Stimulated activated naive CD8-positive, alpha-beta T cell treated with anti-CD3 and anti-CD28 coated beads, Interleukin-15, Interleukin-2, amounts not matched to agents 100 U/mL and 50 U/mL, for 24 hours (primary cell): ENCODE results near the gene TUBGCP6.

Experiments
- ATAC-seq: fragments of 150-1000 bp; cut with Tn5 transposase; one replicate; pipeline ENCODE4 v1.10.0; 2021
- DNase-seq: peaks from one replicate; pipeline ENCODE4 v3.0.0; 2021

Gene TUBGCP6

DNA sequence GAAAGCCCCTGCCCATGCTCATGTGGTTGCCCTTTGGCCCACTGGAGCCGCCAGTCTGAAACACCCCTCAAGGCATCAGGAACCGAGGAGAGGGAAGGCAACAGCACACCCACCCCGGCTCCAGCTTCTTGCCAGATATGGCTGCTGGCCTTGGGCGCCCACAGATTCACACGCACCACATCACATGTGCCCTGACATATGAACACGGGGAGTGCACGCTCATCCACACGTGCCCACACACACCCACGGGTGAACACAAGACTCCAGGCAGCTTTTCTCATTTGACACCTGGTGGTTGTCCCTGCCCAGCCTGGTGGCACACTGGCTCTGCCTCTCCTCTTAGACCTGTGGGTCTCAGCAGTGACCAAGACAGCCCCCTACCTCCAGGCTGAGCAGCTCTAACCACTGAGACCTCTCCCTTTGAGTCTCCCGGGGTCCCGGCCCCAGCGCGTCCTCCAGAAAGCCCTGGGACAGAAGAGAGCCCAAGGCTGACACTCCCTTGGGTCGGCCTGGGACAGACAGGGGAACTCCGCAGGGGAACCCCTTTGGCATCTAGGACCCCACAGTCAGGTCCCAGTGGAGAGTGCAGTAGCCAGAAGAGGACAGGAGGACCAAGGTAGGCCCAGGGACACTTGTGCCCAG lies 19.4 kb upstream of the TUBGCP6 start:
- DNase-seq, result no peak
- no peak for ATAC-seq

DNA sequence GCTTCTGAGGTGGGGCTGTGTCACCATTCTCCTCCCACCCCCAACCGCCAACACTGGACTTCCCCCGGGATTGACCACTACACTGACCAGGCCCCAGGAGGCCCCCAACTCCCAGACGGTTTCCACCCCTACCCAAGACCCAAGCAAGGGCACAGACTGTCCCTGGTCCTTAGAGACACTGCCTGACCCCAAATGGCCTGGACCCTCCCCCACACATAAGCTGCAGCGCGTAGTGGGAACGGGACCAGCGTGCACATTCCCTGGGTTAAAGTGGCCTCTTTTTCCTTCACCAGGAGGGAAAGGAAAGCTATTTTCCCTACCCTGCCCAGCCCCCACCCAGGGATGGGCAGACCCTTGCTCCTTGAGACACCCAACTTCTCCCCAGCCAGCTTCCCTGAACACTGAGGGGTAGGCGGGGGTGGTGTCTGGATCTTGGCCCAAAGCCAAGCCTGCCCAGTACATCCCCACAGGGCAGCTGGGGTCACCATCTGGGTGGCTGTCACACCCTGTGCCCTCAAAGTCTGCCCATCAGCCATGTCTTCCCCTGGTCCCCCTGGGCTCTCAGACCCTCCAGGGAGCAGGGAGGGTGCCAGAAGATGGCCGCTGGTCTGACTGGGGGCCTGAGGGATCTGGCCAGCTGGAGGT lies 18.3 kb upstream of the TUBGCP6 start:
- DNase-seq (no peak), ATAC-seq (no peak)

DNA sequence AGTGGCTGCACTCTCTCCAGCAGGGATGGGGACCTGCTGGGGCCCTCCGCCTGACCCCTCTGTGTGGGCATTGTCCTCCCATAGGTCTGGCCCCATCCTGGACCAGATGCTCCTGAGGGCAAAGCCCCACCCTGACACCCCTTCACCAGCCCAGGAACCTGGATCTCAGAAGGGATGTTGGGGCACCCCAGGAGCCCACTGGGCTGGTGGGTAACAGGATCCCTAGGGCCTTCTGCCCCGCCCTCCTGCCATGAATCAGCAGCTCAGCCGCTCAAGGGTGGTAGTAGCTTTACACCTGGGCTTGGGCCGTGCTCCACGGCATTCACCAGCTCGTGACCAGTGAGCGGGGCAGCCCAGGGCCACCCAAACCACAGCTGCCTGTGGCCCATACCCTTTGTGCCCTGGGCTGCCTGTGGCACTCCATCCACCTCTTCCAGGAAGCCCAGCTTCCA lies 17.7 kb upstream of the TUBGCP6 start:
- DNase-seq, result no peak
- no peak for ATAC-seq

DNA sequence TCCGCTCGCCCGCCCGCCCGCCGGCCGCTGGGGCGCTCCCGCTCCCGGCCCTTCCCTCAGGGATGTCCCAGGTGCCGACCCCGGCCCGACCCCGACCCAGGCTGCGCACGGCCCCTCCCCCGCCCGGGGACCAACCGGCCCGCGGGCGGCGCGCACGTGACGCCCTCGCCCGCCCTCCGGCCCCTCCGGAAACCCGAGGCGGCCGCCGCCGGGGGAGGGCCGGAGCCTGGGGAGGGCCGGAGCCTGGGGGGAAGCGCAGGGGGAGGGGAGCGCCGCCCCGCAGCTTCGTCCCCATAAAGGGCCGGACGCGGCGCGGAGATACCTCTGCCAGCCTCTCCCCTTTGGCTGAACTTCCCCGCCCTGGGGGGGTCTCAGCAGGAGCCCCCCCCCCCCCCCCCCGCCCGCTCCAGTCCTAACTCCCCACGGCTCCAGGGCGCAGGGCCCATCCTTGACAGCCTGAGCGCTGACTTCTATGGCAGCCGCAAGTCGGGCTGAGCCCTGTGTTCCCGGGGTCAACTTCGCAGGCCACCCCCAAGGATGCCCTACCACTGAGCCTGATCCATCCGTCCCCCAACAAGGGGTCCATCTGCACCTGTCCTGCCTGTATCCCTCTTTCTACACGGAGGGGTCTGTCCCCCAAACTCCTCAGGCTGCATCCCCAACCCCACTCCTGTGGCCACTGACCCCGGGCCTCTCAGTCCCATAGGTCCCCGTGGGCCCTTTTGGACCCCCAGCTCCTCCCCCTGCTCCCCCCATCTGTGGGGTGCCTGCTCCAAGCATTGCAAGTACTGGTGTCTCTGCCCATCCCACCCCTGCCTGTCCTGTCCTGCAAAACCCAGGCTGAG lies 17.0 kb upstream of the TUBGCP6 start, which contains the start of gene MAPK12:
TSS of gene MAPK12 (minus strand) at position 69 of the 845 bp plus-strand sequence. CDS start 174 bp downstream, outside the sequence.
- DNase-seq, result no peak
- no peak for ATAC-seq

DNA sequence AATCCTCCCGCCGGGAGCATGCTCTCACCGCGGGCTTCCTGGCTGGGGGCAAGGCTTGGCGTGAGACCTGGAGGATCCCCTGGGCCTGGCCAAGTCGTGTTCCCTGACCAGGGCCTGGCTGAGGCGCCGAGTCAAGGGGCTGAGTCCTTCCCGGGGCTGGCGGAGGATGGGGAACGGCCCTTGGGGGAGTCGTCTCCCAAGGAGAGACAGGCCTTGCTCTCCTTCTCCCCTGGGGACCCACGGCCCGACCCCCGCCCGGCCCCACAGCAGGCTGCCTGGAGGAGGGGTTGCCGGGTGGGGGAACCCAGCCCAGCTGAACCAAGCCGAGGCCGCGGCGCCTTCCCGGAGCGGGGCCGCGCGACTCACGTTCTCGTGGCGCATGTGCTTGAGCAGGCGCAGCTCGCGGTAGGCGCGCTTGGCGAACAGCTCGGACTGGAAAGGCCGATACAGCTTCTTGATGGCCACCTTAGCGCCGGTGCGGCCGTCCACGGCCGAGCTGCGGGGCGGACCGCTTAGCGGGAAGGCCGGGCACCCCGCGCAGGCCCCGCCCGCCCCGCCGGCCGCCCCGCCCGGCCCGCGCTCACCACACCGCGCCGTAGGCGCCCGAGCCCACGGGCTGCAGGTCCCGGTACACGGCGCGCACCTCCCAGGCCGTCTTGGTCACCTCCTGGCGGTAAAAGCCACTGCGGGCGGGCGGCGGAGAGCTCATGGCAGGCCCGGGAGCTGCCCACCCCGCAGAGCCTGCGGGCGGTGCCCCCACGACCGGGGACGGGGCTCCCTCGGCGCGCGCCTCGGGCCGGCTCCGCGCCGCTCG lies 16.2 kb upstream of the TUBGCP6 start:
- peak; percentile 20 for ATAC-seq
- DNase-seq, result peak; percentile 60

DNA sequence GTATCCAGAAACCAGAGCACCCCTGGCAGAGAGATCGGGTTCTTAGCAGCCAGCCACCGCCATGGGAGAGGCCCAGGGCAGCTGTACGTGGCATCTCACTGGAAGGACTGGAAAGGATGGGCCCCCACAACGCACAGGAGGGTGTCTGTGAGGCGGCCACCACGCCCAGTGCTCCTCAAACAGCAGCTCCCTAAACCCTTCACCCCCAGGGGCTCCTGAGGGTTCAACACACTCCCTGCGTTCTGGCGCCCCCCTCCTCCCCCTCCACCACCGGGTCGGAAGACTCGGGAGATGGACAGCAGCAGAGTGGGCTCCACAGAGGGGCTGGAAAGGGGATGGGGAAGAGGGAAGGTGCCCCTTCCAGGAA lies 15.6 kb upstream of the TUBGCP6 start:
- ATAC-seq (no peak), DNase-seq (no peak)

DNA sequence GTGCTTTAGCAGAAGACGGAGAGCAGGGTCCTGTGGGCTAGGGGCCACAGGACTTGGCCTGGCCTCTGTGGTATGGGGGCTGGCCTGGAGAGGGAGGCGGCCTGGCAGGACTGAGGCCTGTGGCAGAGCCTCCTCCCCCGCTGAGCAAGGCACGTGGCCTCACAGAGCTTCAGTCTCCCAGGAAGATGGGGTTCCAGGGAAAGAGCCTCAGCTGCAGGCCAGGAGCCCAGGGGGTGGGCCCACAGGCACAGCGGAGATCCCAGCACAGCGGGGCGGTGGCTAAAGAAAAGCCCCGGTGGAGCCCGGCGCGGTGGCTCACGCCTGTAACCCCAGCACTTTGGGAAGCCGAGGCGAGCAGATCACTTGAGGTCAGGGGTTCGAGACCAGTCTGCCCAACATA lies 14.5 kb upstream of the TUBGCP6 start:
- no peak for DNase-seq
- no peak for ATAC-seq

DNA sequence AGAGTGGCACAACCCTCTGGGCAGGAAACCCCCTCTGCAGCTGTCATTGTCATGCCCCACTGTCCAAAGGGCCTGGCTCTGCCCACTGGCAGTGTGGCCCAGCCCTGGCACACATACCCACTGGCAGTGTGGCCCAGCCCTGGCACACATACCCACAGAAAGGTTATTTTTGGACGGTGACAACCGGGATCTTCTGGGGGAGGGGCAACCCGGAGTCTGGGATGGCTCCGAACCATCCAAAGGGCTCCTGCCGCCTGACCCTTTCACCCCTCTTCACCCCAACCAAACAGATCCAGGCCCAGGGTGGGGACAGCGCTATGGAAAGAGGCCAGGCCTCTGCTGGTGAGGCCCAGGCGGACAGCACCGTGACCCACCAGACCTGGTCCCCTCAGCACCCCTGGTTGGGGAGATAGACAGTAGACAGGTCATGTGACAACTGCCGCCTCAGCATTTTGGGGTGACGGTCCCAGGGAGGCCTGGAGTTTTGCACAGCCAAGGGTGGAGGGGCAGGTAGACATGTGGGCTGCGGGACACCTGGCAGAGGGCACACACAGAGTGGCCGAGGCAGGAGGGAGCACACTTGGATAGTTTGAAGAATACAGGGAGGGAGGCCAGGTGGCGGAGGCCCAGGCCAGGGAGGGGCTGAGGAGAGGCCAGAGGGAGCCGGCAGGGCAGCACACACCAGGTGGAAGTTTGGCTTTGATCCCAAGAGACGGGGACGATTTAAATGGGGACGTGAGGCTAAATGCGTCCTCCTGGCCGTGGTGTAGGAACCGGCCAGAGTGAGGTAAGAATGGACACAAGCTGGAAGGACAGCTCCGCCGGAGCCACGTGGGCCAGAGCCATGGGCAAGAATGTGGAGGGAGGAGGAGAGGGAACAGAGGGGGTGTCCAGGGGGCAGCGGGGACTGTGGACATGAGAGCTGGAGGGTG lies 13.8 kb upstream of the TUBGCP6 start:
- ATAC-seq (no peak), DNase-seq (no peak)

DNA sequence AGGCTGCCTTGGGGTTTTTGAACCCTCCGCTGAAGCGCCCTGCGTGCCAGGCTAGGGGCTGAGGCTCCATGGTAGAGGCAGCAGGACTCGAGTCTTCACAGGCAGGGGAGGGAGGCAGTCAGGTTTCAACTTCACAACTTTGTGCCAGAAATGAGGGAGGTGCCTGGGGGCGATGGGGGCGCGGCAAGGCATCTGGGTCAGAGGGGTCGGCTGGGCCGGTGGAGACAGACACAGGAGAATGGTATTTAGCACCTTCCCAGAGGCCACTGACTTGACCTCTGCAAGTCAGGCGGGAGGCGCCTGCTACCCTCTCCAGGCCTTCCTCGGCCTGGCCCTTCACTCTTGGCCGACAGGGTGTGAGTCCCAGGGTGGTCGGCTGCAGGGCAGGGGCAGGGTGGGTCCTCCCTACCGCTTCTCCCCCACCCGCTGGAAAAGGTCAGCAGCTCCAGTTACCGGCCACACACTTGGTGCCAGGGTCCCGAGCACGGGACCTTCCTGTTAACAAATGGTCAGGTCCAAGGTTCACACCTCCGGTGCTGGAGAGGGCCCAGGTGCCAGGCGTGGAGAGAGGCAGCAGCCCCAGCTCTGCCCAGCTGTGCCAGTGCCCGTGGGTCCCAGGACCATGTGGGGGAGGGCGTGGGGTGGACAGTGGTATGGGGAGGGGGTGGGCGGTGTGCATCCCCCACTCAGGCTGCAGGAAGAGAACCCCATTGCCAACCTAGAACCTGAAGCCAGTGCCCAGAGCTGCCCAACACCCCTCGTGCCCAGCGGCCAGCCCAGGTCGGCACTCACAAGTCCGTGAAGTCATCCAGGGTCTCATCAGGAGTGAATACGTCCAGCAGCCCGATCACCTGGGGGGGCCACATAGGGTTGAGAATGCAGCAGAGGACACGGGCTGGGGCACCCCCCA lies 12.9 kb upstream of the TUBGCP6 start:
- ATAC-seq (no peak), DNase-seq (no peak)

DNA sequence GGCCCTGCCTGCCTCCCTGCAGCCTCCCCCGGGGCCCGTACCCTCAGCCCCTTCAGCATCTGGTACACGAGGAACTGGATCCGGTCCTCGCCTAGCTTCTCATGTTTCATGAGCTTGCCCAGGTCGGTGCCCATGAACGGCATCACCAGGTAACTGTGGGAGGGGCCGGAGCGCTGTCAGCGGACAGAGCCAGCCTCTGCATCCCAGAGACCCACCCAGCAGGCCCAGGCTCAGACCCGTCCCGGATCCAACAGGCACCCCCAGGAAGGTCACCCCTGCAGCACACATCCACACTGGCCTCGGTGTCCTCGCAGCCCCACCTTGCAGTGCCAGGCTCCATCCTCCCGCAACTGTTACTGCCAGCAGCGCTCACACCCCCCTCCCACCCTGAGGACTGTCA lies 12.2 kb upstream of the TUBGCP6 start:
- ATAC-seq (no peak), DNase-seq (no peak)

DNA sequence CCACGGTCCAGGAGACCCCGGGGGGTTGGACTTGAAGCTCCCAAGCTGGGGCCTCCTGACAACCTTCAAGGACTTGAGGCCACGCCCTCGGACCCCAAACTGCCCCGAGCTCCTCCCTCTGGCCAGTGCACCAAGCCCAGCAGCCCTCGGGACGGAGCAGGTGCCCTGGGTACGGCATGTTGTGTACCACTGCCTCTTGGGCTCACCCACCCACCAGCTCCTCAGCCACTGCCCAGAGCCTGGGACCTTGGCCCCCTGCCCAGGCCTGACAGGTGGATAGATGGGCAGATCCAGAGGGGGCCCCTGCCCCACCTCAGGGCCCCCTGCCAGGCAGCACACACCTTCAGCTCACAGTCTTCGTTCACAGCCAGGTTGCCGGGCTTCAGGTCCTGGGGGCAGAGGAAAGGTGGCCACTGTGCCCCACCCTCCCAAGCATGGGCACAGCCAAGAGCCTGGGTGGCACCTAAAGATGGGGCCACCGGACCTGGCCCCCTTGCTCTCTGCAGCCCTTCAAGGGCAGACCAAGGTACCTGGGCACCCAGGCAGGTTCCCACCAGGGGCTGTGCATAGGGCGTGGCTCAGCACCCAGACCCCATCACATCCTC lies 11.5 kb upstream of the TUBGCP6 start:
- DNase-seq, result no peak
- ATAC-seq, result no peak

DNA sequence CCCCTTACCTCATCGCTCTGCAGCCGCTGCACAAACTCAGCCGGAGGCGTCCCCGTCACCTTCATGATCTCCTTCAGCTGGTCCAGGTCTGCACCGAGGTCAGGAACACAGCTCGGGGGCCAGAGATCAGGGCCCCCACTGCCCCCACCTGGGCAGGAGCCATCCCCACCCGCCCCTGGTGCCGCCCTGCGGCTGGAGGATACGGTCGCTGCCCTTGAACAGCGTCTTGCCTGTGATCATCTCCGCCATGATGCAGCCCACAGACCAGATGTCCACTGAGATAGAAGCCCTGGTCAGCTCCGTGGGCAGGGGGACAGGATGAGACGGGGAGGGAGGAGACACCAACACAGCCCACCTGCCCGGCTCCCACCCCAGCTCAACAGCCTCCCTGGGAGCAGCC lies 10.8 kb upstream of the TUBGCP6 start:
- DNase-seq (no peak), ATAC-seq (no peak)

DNA sequence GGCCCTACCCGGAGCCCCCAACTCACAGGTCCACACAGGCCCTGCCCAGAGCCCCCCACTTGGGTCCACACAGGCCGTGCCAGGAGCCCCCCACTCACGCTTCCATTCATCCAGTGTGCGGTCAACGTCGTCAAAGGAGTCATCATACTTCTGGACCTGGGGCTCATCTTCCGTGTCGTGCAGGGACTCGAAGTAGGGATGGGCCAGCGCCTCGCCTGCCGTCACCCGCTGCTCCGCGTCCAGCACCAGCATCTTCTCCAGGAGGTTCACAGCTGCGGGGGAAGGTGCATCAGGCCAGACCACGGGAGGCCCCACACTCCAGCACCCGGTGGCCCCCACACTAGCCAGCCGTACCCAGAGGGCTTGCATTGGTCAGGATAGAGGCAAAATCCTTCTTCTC lies 10.3 kb upstream of the TUBGCP6 start:
- DNase-seq, result no peak
- ATAC-seq, result no peak

DNA sequence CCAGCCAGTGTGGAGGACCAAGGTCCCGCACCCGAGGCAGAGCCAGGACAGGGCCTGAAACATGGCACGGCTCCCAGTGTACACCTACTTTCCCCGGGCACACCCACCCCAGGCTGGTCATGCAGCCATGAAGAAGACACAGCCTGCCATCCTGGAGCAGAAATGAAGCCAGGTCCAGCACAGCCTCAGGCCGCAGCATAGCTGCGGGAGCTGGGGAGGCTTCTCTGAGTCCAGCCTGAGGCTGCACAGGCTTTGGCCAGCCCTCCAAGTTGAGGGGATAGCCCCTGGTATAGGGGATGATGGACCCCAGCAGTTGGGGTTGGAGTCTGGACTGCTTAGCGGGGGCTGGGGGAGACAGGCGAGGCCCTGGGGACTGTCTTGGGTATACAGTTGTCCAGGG lies 9.1 kb upstream of the TUBGCP6 start:
- no peak for DNase-seq
- ATAC-seq, result no peak

DNA sequence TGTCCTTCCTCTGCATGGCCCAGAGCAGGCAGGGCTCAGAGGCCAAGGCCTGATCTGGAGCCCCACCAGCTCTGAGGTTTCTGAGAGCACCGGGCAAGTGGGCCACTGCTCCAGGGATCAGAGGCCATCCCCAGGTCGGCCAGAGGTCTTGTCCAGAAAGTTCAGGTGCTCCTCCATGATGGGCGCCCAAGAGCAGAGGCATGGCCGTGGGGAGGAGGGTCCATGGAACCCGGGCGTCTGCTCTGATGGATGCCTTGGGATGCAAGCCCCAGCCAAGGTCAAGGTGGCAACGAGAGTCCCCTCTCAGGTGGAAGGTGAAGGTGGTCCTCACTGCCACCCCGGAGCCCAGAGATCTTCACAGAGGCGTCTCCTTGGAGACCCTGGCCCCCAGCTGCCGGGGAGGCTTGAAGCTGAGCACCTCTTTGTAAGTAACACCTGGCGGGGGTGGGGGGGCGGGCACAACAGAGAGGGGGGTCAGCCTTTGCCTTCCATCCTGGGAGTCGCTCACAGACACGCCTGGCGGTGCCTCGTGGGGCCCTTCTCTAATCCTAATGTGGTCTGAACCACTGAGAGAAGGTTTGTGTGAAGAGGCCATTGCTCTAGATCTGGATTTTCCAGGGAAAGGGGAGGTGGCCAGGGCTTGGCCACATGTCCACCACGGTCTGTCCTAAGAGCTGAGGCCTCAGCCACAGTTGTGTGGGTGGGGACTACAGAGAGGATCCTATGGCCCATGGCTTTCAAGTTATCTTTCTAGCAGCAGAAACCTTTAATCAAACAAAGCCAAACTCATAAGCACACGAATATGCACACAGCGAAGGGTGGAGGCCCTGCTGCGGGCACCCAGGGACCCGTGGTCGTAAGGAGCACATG lies 8.5 kb upstream of the TUBGCP6 start:
- DNase-seq, result no peak
- ATAC-seq, result no peak

DNA sequence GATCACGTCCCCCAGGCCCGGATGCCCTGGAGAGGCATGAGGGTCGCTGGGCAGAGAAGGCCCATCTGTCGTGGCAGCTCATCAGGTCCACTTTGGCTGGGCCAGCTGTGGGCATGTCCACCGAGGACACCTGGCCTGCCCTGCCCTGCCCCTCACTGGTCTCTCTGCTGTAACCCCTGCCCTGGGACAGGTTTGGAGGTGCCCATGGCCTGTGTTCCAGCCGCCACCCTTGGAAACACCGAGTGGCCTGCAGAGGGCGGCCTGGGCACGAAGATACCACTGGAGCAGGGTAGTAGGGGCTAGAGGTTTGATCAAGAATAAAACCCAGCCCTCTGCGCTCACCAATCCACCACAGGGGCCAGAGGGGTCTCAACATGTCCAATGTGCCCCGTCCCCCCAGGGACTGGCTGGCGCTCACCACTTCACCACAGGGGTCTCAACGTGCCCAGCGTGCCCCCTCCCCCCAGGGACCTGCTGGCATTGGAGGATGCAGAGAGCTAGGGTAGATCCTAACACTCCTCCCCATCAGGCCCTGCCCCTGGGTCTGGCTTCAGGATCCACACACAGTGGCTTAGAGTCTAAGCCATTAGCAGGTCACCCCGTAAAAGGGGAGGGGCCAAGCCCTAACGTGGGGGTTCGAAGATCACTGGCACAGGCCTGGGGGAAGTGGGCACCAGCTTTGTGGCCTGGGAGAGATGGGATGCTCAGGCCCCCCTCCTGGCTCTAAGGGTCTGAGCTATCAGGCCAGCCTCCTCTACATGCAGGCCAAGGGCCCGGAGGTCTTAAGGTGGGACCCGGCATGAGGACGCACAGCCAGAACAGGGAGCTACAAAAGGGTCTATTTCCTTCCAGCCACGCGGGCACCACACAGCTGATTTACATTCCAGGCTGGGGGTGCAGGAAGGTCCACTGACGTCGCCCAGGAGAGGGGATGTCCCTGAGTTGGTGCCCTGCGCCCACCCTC lies 7.5 kb upstream of the TUBGCP6 start:
- DNase-seq (peak; percentile 75), ATAC-seq (peak; percentile 57)

DNA sequence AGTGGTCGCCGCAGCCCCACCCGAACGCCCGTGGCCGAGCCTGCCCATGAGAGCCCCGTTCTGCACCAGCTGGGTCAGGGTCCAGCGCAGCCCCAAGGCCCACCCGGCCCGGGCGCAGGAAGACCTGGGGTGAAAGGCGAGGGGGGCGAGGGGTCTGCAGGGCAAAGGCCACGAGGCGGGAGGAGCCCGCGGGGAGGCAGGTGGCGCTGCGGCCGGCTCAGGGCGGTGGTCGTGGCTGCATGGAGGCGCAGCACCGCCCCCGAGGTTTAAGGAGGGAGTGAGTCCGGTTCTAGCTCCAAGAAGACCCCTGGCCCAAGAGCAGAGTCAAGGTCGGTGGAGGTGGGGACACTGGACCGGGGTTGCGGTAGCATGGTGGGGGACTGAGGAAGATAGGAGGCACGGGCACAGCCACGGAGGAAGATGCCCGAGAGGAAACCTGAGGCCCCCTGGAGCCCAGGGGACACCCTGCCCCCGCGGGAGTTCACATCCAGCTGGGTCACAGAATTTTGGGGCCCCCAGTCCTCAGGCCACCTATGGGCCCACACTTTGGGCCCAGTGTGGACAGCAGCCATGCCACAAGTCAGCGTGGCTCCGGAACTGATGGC lies 6.8 kb upstream of the TUBGCP6 start:
- DNase-seq, result no peak
- no peak for ATAC-seq
